ENCODE measurements around the gene DUSP8. TPM values are rescaled to one million over a fixed set of nuclear protein-coding genes. Genes with fewer than 3 reads are reported as not detected.

Gene DUSP8
- total and polyA plus RNA-seq, 12 donors = 5.9 to 53.5 (median 18.9) TPM

- intact Hi-C loops (cut with DNase I) = no loop called here
- ATAC-seq = no peak
- TF ChIP-seq CTCF (IDR thresholded peaks at IDR 0.05) = no peak
- Histone ChIP-seq H3K27me3 (no peaks in the 10 kb centered on the region), H3K27ac (peak overlapping the region in 3 of 10 donors; percentile 18 to 30 (median 26)), H3K4me3 (no peak overlapping the region), H3K9me3 (no peaks in the 10 kb centered on the region), H3K36me3 (peaks cover 0 to 8% (median 0%) of the 10 kb centered on the region in 9 donors), H3K4me1 (peaks cover 40 to 86% (median 77%) of the 10 kb centered on the region in 9 donors)
- no peak for DNase-seq
- 72 to 75% methylated on average over 9 of the region's 9 CpGs for WGBS, 2 donors
These were observed 65.1 kb downstream of the DUSP8 start for GRCh38 chr11:1506981-1507380.

GRCh38 chr11:1505480-1505879, 66.6 kb downstream of the DUSP8 start:
- H3K4me3 ChIP-seq = no peak overlapping the region
- no peaks in the 10 kb centered on the region for H3K27me3 ChIP-seq
- H3K9me3 ChIP-seq = no peaks in the 10 kb centered on the region
- 83 to 85% methylated on average over 11 of the region's 11 CpGs for WGBS, 2 donors
- intact Hi-C loops (cut with DNase I) = no loop called here
- peaks cover 40 to 94% (median 87%) of the 10 kb centered on the region in 9 donors for H3K4me1 ChIP-seq
- peaks cover 0 to 6% (median 0%) of the 10 kb centered on the region in 9 donors for H3K36me3 ChIP-seq
- no peak overlapping the region for H3K27ac ChIP-seq
- ATAC-seq (no peak), DNase-seq (no peak)
- no peak for TF ChIP-seq CTCF (IDR thresholded peaks at IDR 0.05)

- no peaks in the 10 kb centered on the region for H3K27me3 ChIP-seq
- H3K4me1 ChIP-seq = peaks cover 40 to 100% (median 89%) of the 10 kb centered on the region in 9 donors
- DNase-seq (no peak), ATAC-seq (no peak)
- peaks cover 0 to 11% (median 0%) of the 10 kb centered on the region in 9 donors for H3K36me3 ChIP-seq
- H3K4me3 ChIP-seq = no peak overlapping the region
- H3K27ac ChIP-seq = peak overlapping the region in 1 of 10 donors; percentile 78
- no peaks in the 10 kb centered on the region for H3K9me3 ChIP-seq
- WGBS, 2 donors = 93 to 94% methylated on average over 28 of the region's 28 CpGs
- no peak for TF ChIP-seq CTCF (IDR thresholded peaks at IDR 0.05)
- intact Hi-C loops (cut with DNase I) = no loop called here
These were observed 67.3 kb downstream of the DUSP8 start for GRCh38 chr11:1504581-1505290.

- Histone ChIP-seq H3K36me3 (peaks cover 0 to 14% (median 0%) of the 10 kb centered on the region in 9 donors), H3K27ac (peak overlapping the region in 5 of 10 donors; percentile 18 to 78 (median 52)), H3K9me3 (no peaks in the 10 kb centered on the region), H3K4me1 (peaks cover 40 to 95% (median 83%) of the 10 kb centered on the region in 9 donors), H3K27me3 (no peaks in the 10 kb centered on the region), H3K4me3 (no peak overlapping the region)
- ATAC-seq (no peak), DNase-seq (no peak)
- no peak for TF ChIP-seq CTCF (IDR thresholded peaks at IDR 0.05)
- 74 to 83% methylated on average over 9 of the region's 9 CpGs for WGBS, 2 donors
- intact Hi-C loops (cut with DNase I) = no loop called here
These were observed 67.9 kb downstream of the DUSP8 start for GRCh38 chr11:1504138-1504537.

Other genes starting within 250 kb of the DUSP8 start
- gene BRSK2, start 182.3 kb downstream of the DUSP8 start, total RNA-seq = under 1 TPM in 9 of 10 donors, not detected in 1; 0.13 to 0.91 (median 0.42) TPM
- gene BRSK2, start 182.3 kb downstream of the DUSP8 start, polyA plus RNA-seq = 1 to 10 TPM in 1 of 2 donors, under 1 TPM in 1; 0.68 to 2.3 TPM
- gene MOB2, start 85.5 kb downstream of the DUSP8 start, total RNA-seq = 10 to 100 TPM; 36.8 to 59.1 (median 45.2) TPM
- gene MOB2, start 85.5 kb downstream of the DUSP8 start, polyA plus RNA-seq = 10 to 100 TPM; 25.2 to 57.9 TPM
- gene KRTAP5-1, start 13.0 kb upstream of the DUSP8 start, total RNA-seq = not detected
- gene KRTAP5-1, start 13.0 kb upstream of the DUSP8 start, polyA plus RNA-seq = not detected
- gene KRTAP5-2, start 26.0 kb upstream of the DUSP8 start, total RNA-seq = not detected
- gene KRTAP5-2, start 26.0 kb upstream of the DUSP8 start, polyA plus RNA-seq = under 1 TPM in 1 of 2 donors, not detected in 1; 0.04 TPM
- gene KRTAP5-3, start 36.2 kb upstream of the DUSP8 start, total RNA-seq = not detected
- not detected for gene KRTAP5-3, start 36.2 kb upstream of the DUSP8 start, polyA plus RNA-seq
- not detected for gene KRTAP5-4, start 49.9 kb upstream of the DUSP8 start, total RNA-seq
- gene KRTAP5-4, start 49.9 kb upstream of the DUSP8 start, polyA plus RNA-seq = not detected
- not detected for gene KRTAP5-5, start 57.5 kb upstream of the DUSP8 start, total RNA-seq
- not detected for gene KRTAP5-5, start 57.5 kb upstream of the DUSP8 start, polyA plus RNA-seq
- not detected for gene KRTAP5-6, start 124.9 kb upstream of the DUSP8 start, total RNA-seq
- not detected for gene KRTAP5-6, start 124.9 kb upstream of the DUSP8 start, polyA plus RNA-seq
- gene IFITM10, start 178.3 kb upstream of the DUSP8 start, total RNA-seq = 1 to 10 TPM in 4 of 10 donors, under 1 TPM in 6; 0.18 to 2.4 (median 0.42) TPM
- gene IFITM10, start 178.3 kb upstream of the DUSP8 start, polyA plus RNA-seq = under 1 TPM; 0.07 to 0.80 TPM
- 1,000 to 10,000 TPM in 2 of 10 donors, 100 to 1,000 TPM in 8; 501 to 1,070 (median 786) TPM for gene CTSD, start 191.7 kb upstream of the DUSP8 start, total RNA-seq
- gene CTSD, start 191.7 kb upstream of the DUSP8 start, polyA plus RNA-seq = 100 to 1,000 TPM; 431 to 976 TPM

Measured in heart right ventricle (tissue), 16 donors.